Frontal cortex (tissue), 4 donors: ENCODE results near the gene ZNF385B. TPM values are rescaled to one million over a fixed set of nuclear protein-coding genes. Genes with fewer than 3 reads are reported as not detected.
"Not testable (repeated sequence)": the region's sequence is repeated elsewhere in the genome, so short reads cannot be mapped to it uniquely, and the experiment has no call there.

Experiments
- DNase-seq, 2 donors: peaks; one replicate each; pipeline ENCODE4 v3.0.0; 2012; ENCODE audit warnings: low spot score in 2 of 2
- FAIRE-seq: peaks from 2 replicates; lab custom pipeline; 2012; peaks lifted over from hg19 to GRCh38; lab: Jason Lieb, UNC
- total RNA-seq: library from RNA; depleted of rRNA; stranded (reverse); fragments of >200 nt; gene quantifications from one replicate; pipeline ENCODE4 v1.2.3, GENCODE V29; 2014
- donor health status: control.
- donor health status: control.
- donor health status: control.

ZNF385B gene
- 7.7 TPM for total RNA-seq

- peak in 1 of 2 donors; percentile 14 for DNase-seq
- no peak for FAIRE-seq
Observed at GRCh38 chr2:179861416-179862067, at the start of gene ZNF385B. ZNF385B (minus strand) TSS chr2:179861612.

GRCh38 chr2:179910735-179911113 lies 49.3 kb upstream of the ZNF385B start:
- FAIRE-seq (no peak), DNase-seq (no peak)

GRCh38 chr2:179909845-179910734 lies 48.7 kb upstream of the ZNF385B start:
- no peak for DNase-seq
- no peak for FAIRE-seq

GRCh38 chr2:179900655-179901054 lies 39.2 kb upstream of the ZNF385B start:
- DNase-seq (no peak), FAIRE-seq (no peak)

- no peak for FAIRE-seq
Observed at GRCh38 chr2:179899666-179900065, 38.3 kb upstream of the ZNF385B start.

GRCh38 chr2:179898873-179899272 lies 37.5 kb upstream of the ZNF385B start:
- DNase-seq (no peak), FAIRE-seq (no peak)

More at GRCh38 chr2:179899666-179900065, 38.3 kb upstream of the ZNF385B start:
- DNase-seq, result no peak

GRCh38 chr2:179893616-179894015 lies 32.2 kb upstream of the ZNF385B start:
- FAIRE-seq (no peak), DNase-seq (no peak)

GRCh38 chr2:179891237-179891636 lies 29.8 kb upstream of the ZNF385B start:
- DNase-seq (no peak), FAIRE-seq (no peak)

GRCh38 chr2:179890666-179891065 lies 29.3 kb upstream of the ZNF385B start:
- FAIRE-seq, result no peak
- DNase-seq, result no peak

GRCh38 chr2:179888642-179889041 lies 27.2 kb upstream of the ZNF385B start:
- not testable (repeated sequence) for DNase-seq, FAIRE-seq

GRCh38 chr2:179884193-179884592 lies 22.8 kb upstream of the ZNF385B start:
- FAIRE-seq (no peak), DNase-seq (no peak)

- FAIRE-seq, result no peak
Observed at GRCh38 chr2:179882851-179883806, 21.7 kb upstream of the ZNF385B start.

GRCh38 chr2:179877601-179878364 lies 16.4 kb upstream of the ZNF385B start:
- DNase-seq (no peak), FAIRE-seq (no peak)

More at GRCh38 chr2:179882851-179883806, 21.7 kb upstream of the ZNF385B start:
- no peak for DNase-seq

GRCh38 chr2:179876266-179876665 lies 14.9 kb upstream of the ZNF385B start:
- no peak for FAIRE-seq
- DNase-seq, result no peak

- no peak for FAIRE-seq
Observed at GRCh38 chr2:179875864-179876263, 14.5 kb upstream of the ZNF385B start.

GRCh38 chr2:179862898-179863458 lies 1.6 kb upstream of the ZNF385B start:
- FAIRE-seq (no peak), DNase-seq (no peak)

More at GRCh38 chr2:179875864-179876263, 14.5 kb upstream of the ZNF385B start:
- no peak for DNase-seq

- no peak for FAIRE-seq
Observed at GRCh38 chr2:179861027-179861415, 391 bp downstream of the ZNF385B start.

GRCh38 chr2:179860255-179861026 lies 971 bp downstream of the ZNF385B start:
- FAIRE-seq (no peak), DNase-seq (peak in 1 of 2 donors; percentile 15)

More at GRCh38 chr2:179861027-179861415, 391 bp downstream of the ZNF385B start:
- no peak for DNase-seq
